Measurements from ENCODE around the gene PUM1. TPM values are rescaled to one million over a fixed set of nuclear protein-coding genes. Genes with fewer than 3 reads are reported as not detected.

The PUM1 gene
- total and polyA plus RNA-seq, 12 donors = 22.6 to 167 (median 91.5) TPM

DNA sequence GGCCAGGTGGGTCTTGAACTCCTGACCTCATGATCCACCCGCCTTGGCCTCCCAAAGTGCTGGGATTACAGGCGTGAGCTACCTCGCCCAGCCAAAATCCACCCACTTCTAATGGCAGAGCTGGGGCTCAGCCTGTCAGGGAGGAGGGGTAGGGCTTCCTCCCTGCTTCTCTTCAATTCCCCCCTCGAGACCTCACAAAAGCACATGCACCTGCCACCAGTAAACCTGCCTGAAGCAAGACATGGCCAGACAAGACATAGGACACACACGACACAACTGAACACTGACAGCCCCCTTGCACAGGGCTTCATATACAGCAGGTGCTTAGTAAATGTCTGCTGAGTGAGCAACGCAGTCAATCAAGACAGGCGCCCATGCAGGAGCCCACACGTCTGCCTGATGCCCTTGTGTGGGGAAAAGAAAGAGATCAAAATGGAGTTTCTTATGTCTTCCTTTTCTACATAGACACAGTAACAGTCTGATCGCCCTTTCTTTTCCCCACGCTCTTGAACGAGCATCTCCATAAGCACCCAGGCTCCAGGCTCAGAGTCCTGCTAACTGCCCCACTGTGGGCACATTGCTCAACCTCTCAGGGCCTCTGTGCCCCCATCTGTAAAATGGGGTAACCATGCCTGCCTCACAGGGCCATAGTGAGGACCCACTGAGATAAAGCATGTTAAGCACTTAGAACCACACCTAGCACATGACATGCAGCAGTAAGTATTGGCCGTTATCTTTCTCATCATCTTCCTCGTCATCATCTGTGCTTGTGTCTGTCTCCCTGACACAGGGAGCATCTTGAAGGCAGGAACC, 165.7 kb downstream of the PUM1 start:
- H3K27ac ChIP-seq = peak overlapping the region in 3 of 5 donors; percentile 38 to 62 (median 43)
- TF ChIP-seq POLR2A (IDR thresholded peaks at IDR 0.05) = no peak

DNA sequence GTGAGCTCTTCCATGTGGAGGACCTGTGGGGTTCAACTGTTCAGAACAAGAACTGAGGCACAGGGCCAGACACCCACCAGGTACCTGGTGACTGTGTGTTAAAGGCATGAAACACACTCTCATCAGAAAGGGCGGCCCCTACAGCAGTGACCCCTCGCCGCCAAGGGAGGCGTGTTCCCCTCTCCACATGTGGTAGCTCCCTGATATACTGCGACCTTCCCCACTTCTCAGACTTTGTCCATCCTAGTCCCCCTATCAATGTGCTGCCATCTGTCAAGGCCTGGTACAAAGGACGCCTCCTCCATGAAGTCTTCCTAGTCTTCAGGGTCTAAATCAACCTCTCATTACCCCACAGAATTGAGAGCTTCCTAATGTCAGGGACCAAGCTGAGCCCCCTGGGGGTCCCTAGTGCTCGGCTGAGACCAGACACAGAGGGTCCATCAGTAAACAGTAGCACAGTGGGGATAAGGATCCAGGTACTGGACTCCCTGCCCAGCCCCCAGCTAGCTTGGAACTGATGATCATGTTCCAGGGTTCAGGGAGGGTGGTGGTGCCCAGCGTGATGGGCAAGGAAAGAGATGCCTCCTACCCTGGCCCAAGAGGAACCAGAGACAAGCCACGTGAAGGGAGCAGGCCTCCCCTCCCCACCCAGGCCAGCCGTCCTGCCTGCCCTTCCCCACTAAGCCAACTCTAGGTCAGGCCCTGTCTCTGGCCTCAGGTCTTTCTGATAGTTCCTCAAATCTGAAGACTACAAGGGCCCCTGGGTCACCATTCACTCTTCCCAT, 167.3 kb downstream of the PUM1 start:
- no peaks in the 10 kb centered on the region for H3K27me3 ChIP-seq
- intact Hi-C loops (cut with DNase I) = no loop called here
- H3K36me3 ChIP-seq (replicated peaks in 1 of 2) = no peaks in the 10 kb centered on the region
- H3K9me3 ChIP-seq (replicated peaks in 1 of 3) = no peaks in the 10 kb centered on the region
- peaks cover 42 to 55% of the 10 kb centered on the region in 2 donors for H3K4me1 ChIP-seq (replicated peaks in 1 of 2)
- TF ChIP-seq POLR2A (IDR thresholded peaks at IDR 0.05) = no peak
- TF ChIP-seq, protein P1, sequence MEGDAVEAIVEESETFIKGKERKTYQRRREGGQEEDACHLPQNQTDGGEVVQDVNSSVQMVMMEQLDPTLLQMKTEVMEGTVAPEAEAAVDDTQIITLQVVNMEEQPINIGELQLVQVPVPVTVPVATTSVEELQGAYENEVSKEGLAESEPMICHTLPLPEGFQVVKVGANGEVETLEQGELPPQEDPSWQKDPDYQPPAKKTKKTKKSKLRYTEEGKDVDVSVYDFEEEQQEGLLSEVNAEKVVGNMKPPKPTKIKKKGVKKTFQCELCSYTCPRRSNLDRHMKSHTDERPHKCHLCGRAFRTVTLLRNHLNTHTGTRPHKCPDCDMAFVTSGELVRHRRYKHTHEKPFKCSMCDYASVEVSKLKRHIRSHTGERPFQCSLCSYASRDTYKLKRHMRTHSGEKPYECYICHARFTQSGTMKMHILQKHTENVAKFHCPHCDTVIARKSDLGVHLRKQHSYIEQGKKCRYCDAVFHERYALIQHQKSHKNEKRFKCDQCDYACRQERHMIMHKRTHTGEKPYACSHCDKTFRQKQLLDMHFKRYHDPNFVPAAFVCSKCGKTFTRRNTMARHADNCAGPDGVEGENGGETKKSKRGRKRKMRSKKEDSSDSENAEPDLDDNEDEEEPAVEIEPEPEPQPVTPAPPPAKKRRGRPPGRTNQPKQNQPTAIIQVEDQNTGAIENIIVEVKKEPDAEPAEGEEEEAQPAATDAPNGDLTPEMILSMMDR (IDR thresholded peaks at IDR 0.05) = no peak
- H3K27ac ChIP-seq = peak overlapping the region in 3 of 5 donors; percentile 43 to 62 (median 62)
- WGBS, 4 donors = 85 to 88% (median 87%) methylated on average over 7 to 10 of the region's 10 CpGs
- no peak overlapping the region for H3K4me3 ChIP-seq
- peak in 1 of 7 donors; percentile 23 for DNase-seq

More for the DNA sequence above, 165.7 kb downstream of the PUM1 start:
- Histone ChIP-seq H3K36me3 (replicated peaks in 1 of 2) (no peaks in the 10 kb centered on the region), H3K9me3 (replicated peaks in 1 of 3) (no peaks in the 10 kb centered on the region), H3K4me1 (replicated peaks in 1 of 2) (peaks cover 47 to 61% of the 10 kb centered on the region in 2 donors), H3K4me3 (no peak overlapping the region), H3K27me3 (no peaks in the 10 kb centered on the region)
- DNase-seq = peak in 1 of 7 donors; percentile 12
- intact Hi-C loops (cut with DNase I) = no loop called here
- WGBS, 4 donors = 65 to 73% (median 72%) methylated on average over 10 to 13 of the region's 13 CpGs

DNA sequence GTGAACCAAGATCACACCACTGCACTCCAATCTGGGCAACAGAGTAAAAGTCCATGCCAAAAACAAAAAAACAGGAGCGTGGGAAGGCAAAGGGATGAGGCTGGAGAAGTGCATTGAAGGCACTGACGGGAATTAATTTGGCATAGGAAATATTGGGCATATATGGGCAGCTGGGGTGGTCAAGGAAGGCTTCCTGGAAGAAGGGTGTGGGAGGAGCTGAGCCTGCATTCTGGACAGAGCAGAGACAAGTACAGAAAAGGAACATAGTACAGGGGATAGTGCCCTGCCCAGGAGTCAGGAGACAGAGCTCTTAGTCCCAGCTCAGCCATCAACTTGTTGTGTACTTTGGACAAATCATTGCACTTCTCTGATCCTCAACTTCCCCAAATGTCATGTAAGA, 168.6 kb downstream of the PUM1 start:
- intact Hi-C loops (cut with DNase I) = no loop called here
- no peak for DNase-seq
- WGBS, 4 donors = 85 to 95% (median 94%) methylated on average over 2 of the region's 2 CpGs
- Histone ChIP-seq H3K27me3 (no peaks in the 10 kb centered on the region), H3K27ac (peak overlapping the region in 3 of 5 donors; percentile 27 to 78 (median 62)), H3K36me3 (replicated peaks in 1 of 2) (no peaks in the 10 kb centered on the region), H3K4me1 (replicated peaks in 1 of 2) (peaks cover 43 to 54% of the 10 kb centered on the region in 2 donors), H3K9me3 (replicated peaks in 1 of 3) (no peaks in the 10 kb centered on the region), H3K4me3 (no peak overlapping the region)
- TF ChIP-seq, protein P1 (IDR thresholded peaks at IDR 0.05) = no peak
- TF ChIP-seq POLR2A (IDR thresholded peaks at IDR 0.05) = no peak

DNA sequence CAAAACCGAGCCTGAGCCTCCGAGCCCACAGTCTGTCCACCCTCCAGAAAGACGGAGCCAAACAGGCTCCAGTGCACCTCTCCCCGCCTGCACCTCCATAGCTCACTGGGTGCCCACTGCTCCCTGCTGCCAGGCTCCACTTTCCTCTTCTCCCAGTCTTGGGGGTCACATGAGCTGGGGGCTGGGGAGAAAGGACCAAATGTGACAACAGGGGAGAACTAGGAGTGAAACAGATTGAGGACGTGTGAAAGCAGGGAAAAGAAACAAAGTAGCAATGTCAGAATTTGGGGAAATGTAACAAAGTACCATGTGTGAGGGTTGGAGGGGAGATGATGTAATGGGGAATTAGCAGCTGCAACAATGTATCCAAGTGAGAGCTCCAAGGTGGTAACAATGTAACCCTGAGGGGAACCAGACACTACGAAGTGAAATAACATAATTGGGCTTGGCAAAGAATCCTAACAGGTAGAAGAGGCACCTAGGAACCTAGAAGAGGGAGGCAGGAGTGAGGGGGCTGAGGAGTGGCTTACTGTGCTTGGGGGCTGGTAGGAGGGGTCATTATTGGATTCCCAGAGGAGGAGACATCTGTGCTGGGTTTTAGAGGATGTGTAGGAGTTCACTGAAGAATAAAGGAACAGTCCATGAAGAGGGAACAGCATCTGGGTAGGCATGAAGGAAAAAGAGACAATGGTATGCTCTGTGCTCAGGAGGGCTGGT, 169.4 kb downstream of the PUM1 start:
- no peaks in the 10 kb centered on the region for H3K36me3 ChIP-seq (replicated peaks in 1 of 2)
- H3K4me3 ChIP-seq = no peak overlapping the region
- TF ChIP-seq, protein P1 (IDR thresholded peaks at IDR 0.05) = no peak
- no peak for TF ChIP-seq POLR2A (IDR thresholded peaks at IDR 0.05)
- WGBS, 4 donors = 45 to 54% (median 52%) methylated on average over 6 of the region's 6 CpGs
- peak overlapping the region in 3 of 5 donors; percentile 62 to 82 (median 78) for H3K27ac ChIP-seq
- intact Hi-C loops (cut with DNase I) = no loop called here
- no peaks in the 10 kb centered on the region for H3K27me3 ChIP-seq
- DNase-seq = no peak
- no peaks in the 10 kb centered on the region for H3K9me3 ChIP-seq (replicated peaks in 1 of 3)
- H3K4me1 ChIP-seq (replicated peaks in 1 of 2) = peaks cover 37 to 47% of the 10 kb centered on the region in 2 donors

All from adrenal gland (tissue), 12 donors.